HG02870 (cell line): Measurements from ENCODE around the gene CYP4B1.
"Not testable (repeated sequence)": the region's sequence is repeated elsewhere in the genome, so short reads cannot be mapped to it uniquely, and the experiment has no call there.

Source experiments
- ATAC-seq: cut with Tn5 transposase; IDR thresholded peaks from one replicate; pipeline ENCODE4 v1.9.1; 2021; ENCODE audit warnings: mild to moderate bottlenecking, moderate library complexity; ENCODE audit not compliant: unreplicated experiment

The CYP4B1 gene

DNA sequence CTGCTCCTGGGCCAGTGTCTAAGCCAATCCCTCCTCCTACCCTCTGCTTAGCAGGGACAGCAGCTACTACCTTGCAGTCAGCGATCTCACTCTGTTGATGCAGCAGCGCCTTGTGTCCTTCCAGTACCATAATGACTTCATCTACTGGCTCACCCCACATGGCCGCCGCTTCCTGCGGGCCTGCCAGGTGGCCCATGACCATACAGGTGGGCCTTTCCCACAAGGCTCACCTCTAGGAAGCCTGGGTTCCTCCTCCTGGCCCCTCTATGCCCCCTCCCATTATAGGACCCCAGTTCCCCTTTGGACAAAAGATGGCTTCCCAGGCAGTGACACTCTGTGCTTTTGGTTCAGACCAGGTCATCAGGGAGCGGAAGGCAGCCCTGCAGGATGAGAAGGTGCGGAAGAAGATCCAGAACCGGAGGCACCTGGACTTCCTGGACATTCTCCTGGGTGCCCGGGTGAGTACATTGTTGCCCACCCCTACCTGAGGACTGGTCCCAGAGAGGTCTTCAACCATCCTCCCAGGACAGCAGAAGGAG lies 15.1 kb downstream of the CYP4B1 start:
- no peak for ATAC-seq

DNA sequence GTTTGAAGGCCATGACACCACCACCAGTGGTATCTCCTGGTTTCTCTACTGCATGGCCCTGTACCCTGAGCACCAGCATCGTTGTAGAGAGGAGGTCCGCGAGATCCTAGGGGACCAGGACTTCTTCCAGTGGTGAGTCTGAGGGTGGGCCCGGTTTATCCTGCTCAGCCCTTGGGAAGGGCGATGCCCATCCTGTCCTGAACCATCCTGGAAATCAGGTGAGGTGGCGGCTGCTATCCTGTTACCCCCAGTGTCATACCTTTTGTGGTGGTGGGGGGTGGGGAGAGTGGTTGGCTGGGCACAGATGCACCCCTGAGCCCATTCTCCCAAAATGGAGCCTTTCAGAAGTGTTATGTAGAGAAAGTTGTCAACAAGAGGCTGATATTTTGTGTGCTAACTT lies 16.3 kb downstream of the CYP4B1 start:
- ATAC-seq: no peak

DNA sequence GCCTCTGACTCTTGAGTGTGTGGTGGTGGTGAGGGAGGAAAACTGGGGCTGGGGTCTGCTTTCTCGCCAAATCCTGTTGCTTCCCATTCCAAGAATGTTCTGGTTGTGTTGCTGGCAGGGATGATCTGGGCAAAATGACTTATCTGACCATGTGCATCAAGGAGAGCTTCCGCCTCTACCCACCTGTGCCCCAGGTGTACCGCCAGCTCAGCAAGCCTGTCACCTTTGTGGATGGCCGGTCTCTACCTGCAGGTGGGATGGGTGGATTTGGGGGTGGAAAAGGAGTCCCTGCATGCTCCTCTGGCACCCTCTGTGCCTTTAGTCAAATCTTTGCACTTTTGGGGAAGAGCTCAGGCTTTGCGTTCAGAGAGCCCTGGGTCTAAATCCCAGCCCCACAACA lies 18.1 kb downstream of the CYP4B1 start:
- ATAC-seq: no peak

DNA sequence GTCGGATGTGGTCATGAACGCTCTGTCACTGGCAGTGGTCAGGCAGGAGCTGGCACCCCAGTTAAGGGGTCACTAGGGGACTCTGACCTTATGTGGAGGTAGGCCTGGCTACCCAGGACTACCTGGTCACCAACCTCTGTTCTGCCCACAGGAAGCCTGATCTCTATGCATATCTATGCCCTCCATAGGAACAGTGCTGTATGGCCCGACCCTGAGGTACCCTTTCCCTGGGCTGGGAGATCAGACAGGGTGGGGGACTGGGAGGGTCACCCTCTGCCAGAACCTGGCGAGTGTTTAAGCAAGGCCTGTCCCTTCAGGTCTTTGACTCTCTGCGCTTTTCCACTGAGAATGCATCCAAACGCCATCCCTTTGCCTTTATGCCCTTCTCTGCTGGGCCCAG lies 19.0 kb downstream of the CYP4B1 start:
- ATAC-seq: no peak

DNA sequence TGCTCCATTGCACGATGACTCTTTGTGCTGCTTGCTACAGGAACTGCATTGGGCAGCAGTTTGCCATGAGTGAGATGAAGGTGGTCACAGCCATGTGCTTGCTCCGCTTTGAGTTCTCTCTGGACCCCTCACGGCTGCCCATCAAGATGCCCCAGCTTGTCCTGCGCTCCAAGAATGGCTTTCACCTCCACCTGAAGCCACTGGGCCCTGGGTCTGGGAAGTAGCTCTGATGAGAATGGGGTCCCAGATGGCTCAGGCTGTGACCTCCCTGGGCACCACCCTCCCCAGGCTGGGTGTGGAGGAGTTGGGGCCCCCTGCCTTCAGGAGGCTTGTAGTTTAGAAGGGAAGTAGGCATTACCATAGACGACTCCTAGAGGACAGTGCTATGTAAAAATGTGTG lies 19.7 kb downstream of the CYP4B1 start:
- no peak for ATAC-seq

DNA sequence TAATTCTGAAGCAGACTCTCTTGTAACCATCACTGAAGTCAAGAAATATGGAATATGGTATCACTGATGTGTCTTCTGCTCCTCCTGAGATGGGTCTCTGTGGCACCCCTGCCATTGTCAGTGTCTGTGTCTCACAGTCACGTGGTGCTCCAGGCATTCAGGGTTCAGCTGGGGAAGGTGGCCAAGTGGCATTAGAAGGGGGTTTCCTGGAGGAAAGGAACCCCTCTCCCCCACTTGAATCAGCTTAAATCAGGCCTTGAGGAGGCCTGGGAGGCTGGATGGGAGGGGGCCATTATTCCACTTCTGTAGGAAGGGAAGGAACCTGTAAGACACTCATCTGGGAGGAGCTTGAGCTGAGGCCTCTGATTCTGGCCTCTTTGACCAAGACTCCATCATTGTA lies 20.5 kb downstream of the CYP4B1 start:
- ATAC-seq: no peak

DNA sequence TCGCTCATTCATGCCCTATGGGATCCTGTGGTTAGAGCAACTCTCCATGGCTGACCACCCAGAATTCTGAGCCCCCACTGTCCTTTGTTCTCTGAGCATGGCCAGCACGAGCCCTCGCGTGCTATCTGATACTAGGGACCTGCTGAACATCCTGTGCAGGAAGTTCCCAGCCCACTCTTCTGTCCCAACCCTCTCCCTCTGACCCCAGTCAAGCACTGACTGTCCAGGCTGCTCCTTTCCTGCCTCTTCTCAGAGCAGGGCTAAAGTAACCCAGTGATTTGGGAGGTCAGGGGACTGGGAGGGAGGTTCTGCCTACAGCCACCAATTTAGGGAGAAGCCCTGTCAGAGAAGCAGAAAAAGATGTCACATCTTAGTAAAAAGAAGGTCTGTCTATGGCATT lies 21.2 kb downstream of the CYP4B1 start:
- no peak for ATAC-seq

DNA sequence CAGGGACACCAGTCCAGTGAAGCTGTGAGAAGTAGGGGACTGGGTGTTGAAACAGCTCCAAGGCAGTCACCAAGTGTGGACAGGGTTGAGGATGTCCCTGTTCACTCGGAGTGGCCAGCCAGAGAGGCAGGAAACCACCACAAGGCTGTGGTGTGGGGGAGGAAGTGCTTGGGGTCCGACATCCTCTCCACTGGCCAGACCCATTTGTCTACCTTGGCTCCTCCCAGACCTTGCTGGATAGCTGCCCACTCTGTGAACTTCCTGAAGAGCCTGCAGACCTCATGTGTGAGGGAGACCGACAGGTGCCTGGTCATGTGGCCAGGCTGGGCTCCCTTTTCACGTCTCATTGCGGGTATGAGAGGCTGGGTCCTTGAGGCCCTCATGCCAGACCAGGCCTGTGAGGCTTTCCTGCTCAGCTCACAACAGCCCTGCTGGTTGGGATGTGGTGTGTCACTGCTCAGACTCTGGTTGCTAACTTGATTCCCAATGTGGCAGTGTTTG lies 21.8 kb downstream of the CYP4B1 start:
- no peak for ATAC-seq

DNA sequence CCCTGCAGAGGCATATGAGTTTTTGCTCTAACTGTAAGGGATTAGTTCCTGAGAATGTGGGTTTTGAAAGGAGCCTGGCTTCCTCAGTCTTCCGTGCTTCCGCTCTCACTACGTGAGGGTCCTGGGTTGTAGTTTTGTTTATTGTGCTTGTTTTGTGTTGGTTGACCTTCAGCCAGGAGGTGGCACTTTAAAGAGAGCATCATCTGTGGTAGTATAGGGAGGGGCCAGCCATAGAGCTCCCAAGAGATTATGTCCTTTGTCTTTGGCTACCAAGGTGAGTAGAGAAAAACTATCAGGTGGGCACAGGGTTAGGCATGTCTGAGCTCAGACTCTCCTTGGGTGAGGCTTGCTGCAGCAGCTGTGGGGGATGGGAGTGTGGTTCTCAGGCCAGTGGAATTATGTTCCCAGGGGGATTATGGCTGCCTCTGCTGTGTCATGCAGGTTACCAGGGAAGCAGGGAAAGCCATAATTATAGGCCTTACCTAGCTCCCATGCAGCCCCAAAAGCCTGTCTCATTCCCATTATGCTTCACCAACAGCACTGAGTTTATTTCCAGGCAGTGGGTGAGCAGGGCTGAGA lies 23.5 kb downstream of the CYP4B1 start:
- ATAC-seq: no peak

DNA sequence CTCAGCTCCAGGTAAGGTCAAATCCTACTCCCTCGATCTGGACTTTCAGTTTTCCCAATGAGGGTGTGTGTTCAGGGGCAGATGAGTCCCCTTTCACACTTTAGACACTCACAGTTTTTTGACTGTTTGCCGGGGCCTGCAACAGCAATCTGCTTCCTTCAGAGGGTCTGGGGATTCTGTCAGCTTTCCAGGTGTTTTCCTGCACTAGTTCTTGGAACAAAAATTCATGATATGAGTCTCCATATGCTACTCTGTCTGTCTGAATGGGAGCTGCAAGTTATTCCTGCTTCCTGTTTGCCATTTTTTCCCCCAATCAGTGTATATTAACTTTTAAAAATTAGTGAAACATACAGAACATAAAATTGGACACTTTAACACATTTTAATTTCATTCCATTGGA lies 24.3 kb downstream of the CYP4B1 start:
- no peak for ATAC-seq

DNA sequence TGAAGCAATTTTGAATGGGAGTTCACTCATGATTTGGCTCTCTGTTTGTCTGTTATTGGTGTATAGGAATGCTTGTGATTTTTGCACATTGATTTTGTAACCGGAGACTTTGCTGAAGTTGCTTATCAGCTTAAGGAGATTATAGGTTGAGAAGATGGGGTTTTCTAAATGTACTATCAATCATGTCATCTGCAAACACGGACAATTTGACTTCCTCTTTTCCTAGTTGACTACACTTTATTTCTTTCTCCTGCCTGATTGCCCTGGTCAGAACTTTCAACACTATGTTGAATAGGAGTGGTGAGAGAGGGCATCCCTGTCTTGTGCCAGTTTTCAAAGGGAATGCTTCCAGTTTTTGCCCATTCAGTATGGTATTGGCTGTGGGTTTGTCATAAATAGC lies 28.0 kb downstream of the CYP4B1 start:
- ATAC-seq: not testable (repeated sequence)

DNA sequence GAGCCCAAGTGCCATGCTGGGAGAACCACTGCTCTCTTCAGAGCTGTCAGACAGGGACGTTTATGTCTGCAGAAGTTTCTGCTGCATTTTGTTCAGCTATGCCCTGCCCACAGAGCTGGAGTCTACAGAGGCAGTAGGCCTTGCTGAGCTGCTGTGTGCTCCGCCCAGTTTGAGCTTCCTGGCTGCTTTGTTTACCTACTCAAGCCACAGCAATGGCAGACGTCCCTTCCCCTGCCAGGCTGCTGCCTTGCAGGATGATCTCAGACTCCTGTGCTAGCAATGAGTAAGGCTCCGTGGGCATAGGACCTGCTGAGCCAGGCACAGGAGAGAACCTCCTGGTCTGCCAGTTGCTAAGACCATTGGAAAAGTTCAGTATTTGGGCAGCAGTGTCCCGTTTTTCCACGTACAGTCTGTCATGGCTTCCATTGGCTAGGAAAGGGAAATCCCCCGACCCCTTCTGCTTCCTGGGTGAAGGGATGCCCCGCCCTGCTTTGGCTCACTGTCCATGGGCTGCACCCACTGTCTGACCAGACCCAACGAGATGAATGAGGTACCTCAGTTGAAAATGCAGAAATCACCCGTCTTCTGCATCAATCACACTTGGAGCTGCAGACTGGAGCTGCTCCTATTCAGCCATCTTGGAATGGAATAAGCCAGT lies 31.9 kb downstream of the CYP4B1 start:
- ATAC-seq: no peak

DNA sequence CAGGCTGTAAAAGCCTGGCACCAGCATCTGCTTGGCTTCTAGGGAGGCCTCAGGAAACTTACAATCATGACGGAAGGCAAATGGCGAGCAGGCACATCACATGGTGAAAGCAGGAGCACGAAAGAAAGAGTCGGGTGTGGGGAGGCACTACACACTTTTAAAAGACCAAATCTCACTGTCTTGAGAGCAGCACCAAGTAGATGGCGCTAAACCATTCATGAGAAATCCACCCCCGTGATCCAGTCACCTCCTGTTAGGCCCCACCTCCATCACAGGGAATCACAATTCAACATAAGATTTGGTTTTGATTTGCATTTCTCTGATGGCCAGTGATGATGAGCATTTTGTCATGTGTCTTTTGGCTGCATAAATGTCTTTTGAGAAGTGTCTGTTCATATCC lies 36.6 kb downstream of the CYP4B1 start:
- not testable (repeated sequence) for ATAC-seq

DNA sequence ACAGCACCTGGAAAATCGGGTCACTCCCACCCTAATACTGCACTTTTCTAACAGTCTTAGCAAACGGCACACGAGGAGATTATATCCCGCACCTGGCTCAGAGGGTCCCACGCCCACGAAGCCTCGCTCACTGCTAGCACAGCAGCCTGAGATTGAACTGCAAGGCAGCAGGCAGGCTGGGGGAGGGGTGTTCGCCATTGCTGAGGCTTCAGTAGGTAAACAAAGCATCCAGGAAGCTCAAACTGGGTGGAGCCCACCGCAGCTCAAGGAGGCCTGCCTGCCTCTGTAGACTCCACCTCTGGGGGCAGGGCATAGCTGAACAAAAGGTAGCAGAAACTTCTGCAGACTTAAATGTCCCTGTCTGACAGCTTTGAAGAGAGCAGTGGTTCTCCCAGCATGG lies 47.5 kb downstream of the CYP4B1 start:
- ATAC-seq: not testable (repeated sequence)

DNA sequence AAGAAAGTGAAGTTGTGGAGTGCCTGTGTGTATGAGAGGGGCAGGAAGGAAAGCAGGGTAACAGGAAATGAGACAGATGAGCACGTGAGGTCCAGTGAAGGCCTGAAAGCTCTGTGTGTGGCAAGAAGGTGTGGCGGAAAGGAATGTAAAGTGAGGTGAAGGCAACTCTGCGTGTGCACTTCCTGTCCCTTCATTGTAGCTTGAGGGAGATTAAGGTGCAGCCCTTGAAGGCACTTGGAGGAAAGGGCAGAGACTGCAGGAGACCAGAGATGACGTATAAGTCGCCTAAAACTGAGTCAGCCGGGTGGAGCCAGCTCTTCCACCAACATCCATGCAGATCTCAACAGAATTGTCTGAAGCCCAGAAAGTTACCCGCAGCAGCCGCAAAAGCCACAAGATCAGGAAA lies 58.8 kb downstream of the CYP4B1 start:
- not testable (repeated sequence) for ATAC-seq

DNA sequence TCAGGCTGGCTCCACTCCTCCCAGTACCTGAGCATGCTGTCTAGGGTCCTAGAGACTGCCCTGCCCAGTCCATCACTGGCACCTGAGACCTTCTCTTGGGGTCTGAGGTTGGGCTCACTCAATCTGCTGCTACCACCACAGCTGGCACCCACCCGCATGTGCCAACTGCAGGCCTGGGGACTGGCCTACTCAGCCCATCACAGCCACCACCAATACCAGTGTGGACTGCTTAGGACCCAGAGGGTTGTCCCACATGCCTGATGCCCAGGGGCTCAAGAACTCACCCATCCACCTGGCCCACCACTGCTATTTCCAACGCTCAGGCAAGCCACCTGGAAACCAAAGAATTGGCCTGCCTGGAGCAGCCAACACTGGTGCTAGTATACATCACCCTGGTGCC lies 63.5 kb downstream of the CYP4B1 start:
- no peak for ATAC-seq
